ENCODE data around the gene SLC22A14. TPM values are rescaled to one million over a fixed set of nuclear protein-coding genes. Genes with fewer than 3 reads are reported as not detected.

SLC22A14 gene
- total and polyA plus RNA-seq, 9 of the 15 experiments (the other 6 are each of a cell fraction or from before 2014, with no cell fraction given) = 0.03 to 0.07 TPM; not detected in 7

GRCh38 chr3:38331257-38332022 lies 49.3 kb downstream of the SLC22A14 start (continued):
- TF ChIP-seq HNRNPH1 (optimal IDR thresholded peaks at IDR 0.05; ENCODE audit: low read depth, low read length) (no peak), BHLHE40 (IDR thresholded peaks at IDR 0.05; ENCODE audit: low read length) (no peak), MYNN (IDR thresholded peaks at IDR 0.05) (no peak), MYNN (CRISPR knock-in tag; IDR thresholded peaks at IDR 0.05) (no peak), ELF1 (tag; IDR thresholded peaks at IDR 0.05) (no peak), ZNF717 (CRISPR knock-in tag; IDR thresholded peaks at IDR 0.05) (no peak), ARID3B (CRISPR knock-in tag; IDR thresholded peaks at IDR 0.05; ENCODE audit: borderline replicate concordance) (no peak), ZNF143 (CRISPR knock-in tag; IDR thresholded peaks at IDR 0.05) (no peak), HDAC3 (IDR thresholded peaks at IDR 0.05; ENCODE audit: borderline replicate concordance, partially characterized antibody) (no peak), FOXJ2 (tag; IDR thresholded peaks at IDR 0.05) (no peak), ZBTB33 (CRISPR knock-in tag; IDR thresholded peaks at IDR 0.05) (no peak), SMARCA5 (IDR thresholded peaks at IDR 0.05) (no peak), SMAD2 (IDR thresholded peaks at IDR 0.05; ENCODE audit: low read depth, low read length) (no peak), ARID4B (CRISPR knock-in tag; IDR thresholded peaks at IDR 0.05) (no peak), THAP12 (CRISPR knock-in tag; IDR thresholded peaks at IDR 0.05) (no peak), IRF2 (CRISPR knock-in tag; IDR thresholded peaks at IDR 0.05) (no peak), PTRF (tag; IDR thresholded peaks at IDR 0.05) (no peak), NCOA6 (IDR thresholded peaks at IDR 0.05) (no peak), PHB2 (IDR thresholded peaks at IDR 0.05; ENCODE audit: low read depth) (no peak), ZSCAN32 (CRISPR knock-in tag; IDR thresholded peaks at IDR 0.05) (no peak)

All from K562 (cell line).